HG03354 (cell line): ENCODE results near the gene SEC23IP.
"Not testable (repeated sequence)": the region's sequence is repeated elsewhere in the genome, so short reads cannot be mapped to it uniquely, and the experiment has no call there.

Source experiments
- ATAC-seq: cut with Tn5 transposase; IDR thresholded peaks from one replicate; pipeline ENCODE4 v1.9.1; 2021; ENCODE audit warnings: mild to moderate bottlenecking; ENCODE audit not compliant: unreplicated experiment, poor library complexity, severe bottlenecking

SEC23IP gene

GRCh38 chr10:119892188-119893065 lies at the start of gene SEC23IP:
TSS of gene SEC23IP (plus strand) at chr10:119892730. CDS start at chr10:119892783, 53 bp downstream.
- peak; percentile 99 for ATAC-seq

- ATAC-seq = no peak
Observed at GRCh38 chr10:119845656-119846055, 46.9 kb upstream of the SEC23IP start.

- no peak for ATAC-seq
Observed at GRCh38 chr10:119849031-119849789, 43.3 kb upstream of the SEC23IP start.

- no peak for ATAC-seq
Observed at GRCh38 chr10:119849944-119850343, 42.6 kb upstream of the SEC23IP start.

- no peak for ATAC-seq
Observed at GRCh38 chr10:119852277-119852676, 40.3 kb upstream of the SEC23IP start.

DNA sequence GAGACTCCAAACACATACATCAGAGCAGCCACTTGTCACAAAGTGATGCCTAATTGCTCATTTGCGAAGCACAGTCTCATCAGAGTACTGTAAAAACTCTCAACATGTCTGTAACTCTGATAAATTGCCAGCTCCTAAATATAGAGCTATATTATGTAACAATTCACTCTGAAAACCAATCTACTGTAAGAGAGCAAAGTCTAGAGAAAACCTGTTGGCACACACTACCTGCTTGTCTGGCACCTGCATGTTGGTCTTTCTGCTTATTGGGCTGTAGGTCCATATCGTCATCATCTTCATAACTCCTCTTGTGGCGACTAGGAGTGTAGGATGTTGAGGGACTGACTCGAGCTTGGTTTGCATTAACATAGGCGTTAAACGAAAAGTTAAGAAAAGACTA lies 39.7 kb upstream of the SEC23IP start:
- no peak for ATAC-seq

DNA sequence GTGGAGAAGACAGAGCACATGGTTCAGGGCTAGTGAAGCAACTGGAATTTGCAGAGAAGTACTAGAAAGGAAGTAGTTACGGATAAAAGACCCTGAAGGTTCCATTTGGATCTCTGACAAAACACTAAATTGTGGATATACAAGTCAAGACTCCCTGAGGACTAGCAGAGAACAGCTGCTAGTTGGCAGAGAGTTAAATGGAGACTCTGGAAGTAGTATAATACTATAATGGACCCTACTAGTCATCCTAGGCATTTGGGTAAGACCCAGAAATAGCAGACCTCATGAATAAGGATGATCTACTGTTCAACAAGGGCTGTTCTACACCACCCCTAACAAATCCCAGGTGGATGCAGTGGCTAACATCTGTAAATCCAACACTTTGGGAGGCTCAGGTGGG lies 39.0 kb upstream of the SEC23IP start:
- no peak for ATAC-seq

- no peak for ATAC-seq
Observed at GRCh38 chr10:119858063-119858462, 34.5 kb upstream of the SEC23IP start.

- ATAC-seq = no peak
Observed at GRCh38 chr10:119859420-119860258, 32.9 kb upstream of the SEC23IP start.

GRCh38 chr10:119860866-119861607 lies 31.5 kb upstream of the SEC23IP start:
- no peak for ATAC-seq

- ATAC-seq = no peak
Observed at GRCh38 chr10:119862524-119862923, 30.0 kb upstream of the SEC23IP start.

GRCh38 chr10:119863951-119864565 lies 28.5 kb upstream of the SEC23IP start:
- ATAC-seq = no peak

GRCh38 chr10:119865699-119866240 lies 26.8 kb upstream of the SEC23IP start:
- ATAC-seq = no peak

DNA sequence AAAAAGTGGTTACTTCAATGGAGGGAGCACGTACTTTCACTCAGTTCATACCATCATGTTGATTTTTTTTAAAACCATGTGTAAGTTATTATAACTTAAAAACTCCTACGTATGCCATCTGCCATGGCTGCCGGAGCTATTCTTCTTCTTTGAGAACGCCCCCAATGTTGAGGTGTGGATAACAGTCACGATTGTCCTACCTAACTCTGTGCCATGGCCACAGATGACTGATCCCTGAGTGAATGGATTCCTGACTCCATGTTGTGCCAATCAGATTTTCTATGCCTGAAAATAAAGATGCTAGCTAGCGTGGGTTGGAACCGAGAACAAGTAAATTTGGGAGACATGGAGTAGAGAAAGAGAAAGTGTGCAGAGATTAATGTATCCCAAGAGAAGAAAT lies 25.2 kb upstream of the SEC23IP start:
- ATAC-seq = no peak

DNA sequence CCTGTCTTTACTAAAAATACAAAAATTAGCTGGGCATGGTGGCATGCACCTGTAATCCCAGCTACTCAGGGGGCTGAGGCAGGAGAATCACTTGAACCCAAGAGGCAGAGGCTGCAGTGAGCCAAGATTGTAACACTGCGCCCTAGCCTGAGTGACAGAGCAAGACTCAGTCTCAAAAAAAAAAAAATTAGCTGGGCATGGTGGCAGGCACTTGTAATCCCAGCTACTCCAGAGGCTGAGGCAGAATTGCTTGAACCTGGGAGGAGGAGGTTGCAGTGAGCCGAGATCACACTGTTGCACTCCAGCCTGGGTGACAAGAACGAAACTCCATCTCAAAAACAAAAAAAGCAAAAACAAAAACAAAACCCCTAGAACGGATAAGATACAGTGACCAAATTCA lies 23.1 kb upstream of the SEC23IP start:
- ATAC-seq = not testable (repeated sequence)

GRCh38 chr10:119871881-119872609 lies 20.5 kb upstream of the SEC23IP start:
- ATAC-seq = peak; percentile 50

DNA sequence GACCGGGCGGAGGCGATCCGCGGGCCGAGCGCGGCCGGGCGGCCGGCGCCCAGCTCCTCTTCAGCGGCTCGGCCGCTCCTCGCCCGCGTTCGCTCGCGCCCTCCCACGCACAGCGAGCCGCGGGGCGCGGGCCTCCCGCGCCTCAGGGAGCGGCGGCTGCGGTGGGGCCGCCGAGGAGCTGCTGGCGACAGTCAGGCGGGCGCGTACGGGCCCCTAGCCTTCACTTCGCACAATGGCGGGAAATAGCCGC lies 20.0 kb upstream of the SEC23IP start, which contains the start of gene MCMBP:
Gene MCMBP, minus strand, starts transcription at position 234 of the 250 bp plus-strand sequence. CDS start 259 bp downstream, outside the sequence.
- peak; percentile 37 for ATAC-seq
